BE2C (cell line): ENCODE data around the gene CCDC152.

Experiments used
- DNase-seq: peaks from one replicate; pipeline ENCODE4 v3.0.0-alpha.2; 2020
- H3K27me3 ChIP-seq: fragments of 250-450 bp; sonication (Bioruptor Pico); 2 replicates; pipeline ENCODE4 v1.5.1; 2020; ENCODE audit warnings: mild to moderate bottlenecking
- H3K36me3 ChIP-seq: fragments of 250-450 bp; sonication (Bioruptor Pico); 2 replicates; pipeline ENCODE4 v1.5.1; 2020; ENCODE audit warnings: mild to moderate bottlenecking
- H3K4me1 ChIP-seq: fragments of 250-450 bp; sonication (Bioruptor Pico); 2 replicates; pipeline ENCODE4 v1.5.1; 2020
- H3K4me3 ChIP-seq: 2 replicates; pipeline ENCODE4 v1.5.1; 2011; ENCODE audit warnings: low read depth, low read length
- H3K9me3 ChIP-seq: fragments of 250-450 bp; sonication (Bioruptor Pico); 2 replicates; pipeline ENCODE4 v1.5.1; 2020
- CTCF ChIP-seq: IDR thresholded peaks from 2 replicates; pipeline ENCODE4 v1.5.1; 2012; ENCODE audit warnings: mild to moderate bottlenecking, low read depth, low read length

CCDC152 gene

GRCh38 chr5:42807722-42808447, 51.3 kb downstream of the CCDC152 start:
- TF ChIP-seq CTCF: no peak
- Histone ChIP-seq H3K27me3 (peaks cover 4% of the 10 kb centered on the region; the same call in 1 of the 2 replicates), H3K4me3 (no peak overlapping the region), H3K4me1 (no peaks in the 10 kb centered on the region), H3K36me3 (no peaks in the 10 kb centered on the region), H3K9me3 (no peaks in the 10 kb centered on the region)
- DNase-seq: no peak

- peaks cover under 1% of the 10 kb centered on the region; the same call in 1 of the 2 replicates for H3K27me3 ChIP-seq
- H3K9me3 ChIP-seq: no peaks in the 10 kb centered on the region
- no peaks in the 10 kb centered on the region for H3K36me3 ChIP-seq
- no peak overlapping the region for H3K4me3 ChIP-seq
- no peaks in the 10 kb centered on the region for H3K4me1 ChIP-seq
- DNase-seq: no peak
- no peak for TF ChIP-seq CTCF
These were observed 52.4 kb downstream of the CCDC152 start for GRCh38 chr5:42808888-42809611.

- no peaks in the 10 kb centered on the region; the same call in 1 of the 2 replicates for H3K27me3 ChIP-seq
- H3K36me3 ChIP-seq: no peaks in the 10 kb centered on the region
- DNase-seq: no peak
- H3K4me1 ChIP-seq: no peaks in the 10 kb centered on the region
- no peak for TF ChIP-seq CTCF
- no peaks in the 10 kb centered on the region for H3K9me3 ChIP-seq
- no peak overlapping the region for H3K4me3 ChIP-seq
These were observed 54.4 kb downstream of the CCDC152 start for GRCh38 chr5:42810834-42811590.

GRCh38 chr5:42811591-42812446, 55.2 kb downstream of the CCDC152 start, which contains the start of gene SELENOP:
Gene SELENOP, minus strand, starts transcription at chr5:42811892. Its CDS starts 3,539 bp downstream, at chr5:42808353.
- DNase-seq: no peak
- H3K27me3 ChIP-seq: no peaks in the 10 kb centered on the region; the same call in 1 of the 2 replicates
- H3K36me3 ChIP-seq: no peaks in the 10 kb centered on the region
- no peak within 1 kb of the TSS for H3K4me3 ChIP-seq
- no peaks in the 10 kb centered on the region for H3K9me3 ChIP-seq
- H3K4me1 ChIP-seq: no peaks in the 10 kb centered on the region
- no peak for TF ChIP-seq CTCF

- TF ChIP-seq CTCF: no peak
- H3K4me3 ChIP-seq: no peak overlapping the region
- no peak for DNase-seq
These were observed 56.0 kb downstream of the CCDC152 start for GRCh38 chr5:42812620-42813019.

More at GRCh38 chr5:42812620-42813019, 56.0 kb downstream of the CCDC152 start:
- Histone ChIP-seq H3K27me3 (no peaks in the 10 kb centered on the region; the same call in 1 of the 2 replicates), H3K36me3 (no peaks in the 10 kb centered on the region), H3K4me1 (no peaks in the 10 kb centered on the region), H3K9me3 (no peaks in the 10 kb centered on the region)
